ENCODE results near the gene GLS2.

DNA sequence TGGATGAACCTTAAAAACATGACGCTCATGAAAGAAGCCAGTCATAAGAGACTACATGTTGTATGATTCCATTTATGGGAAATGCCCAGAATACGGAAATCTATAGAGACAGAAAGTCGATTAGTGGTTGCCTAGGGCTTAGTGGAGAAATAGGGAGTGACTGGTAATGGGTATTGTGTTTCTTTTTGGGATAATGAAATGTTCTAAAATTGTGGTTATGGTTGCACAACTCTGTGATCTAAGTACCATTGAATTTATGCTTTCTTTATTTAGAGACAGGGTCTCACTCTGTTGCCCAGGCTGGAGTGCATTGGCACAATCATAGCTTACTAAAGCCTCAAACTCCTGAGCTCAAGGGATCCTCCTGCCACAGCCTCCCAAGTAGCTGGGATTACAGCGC, 41.7 kb upstream of the GLS2 start:
- TF ChIP-seq, protein P1, sequence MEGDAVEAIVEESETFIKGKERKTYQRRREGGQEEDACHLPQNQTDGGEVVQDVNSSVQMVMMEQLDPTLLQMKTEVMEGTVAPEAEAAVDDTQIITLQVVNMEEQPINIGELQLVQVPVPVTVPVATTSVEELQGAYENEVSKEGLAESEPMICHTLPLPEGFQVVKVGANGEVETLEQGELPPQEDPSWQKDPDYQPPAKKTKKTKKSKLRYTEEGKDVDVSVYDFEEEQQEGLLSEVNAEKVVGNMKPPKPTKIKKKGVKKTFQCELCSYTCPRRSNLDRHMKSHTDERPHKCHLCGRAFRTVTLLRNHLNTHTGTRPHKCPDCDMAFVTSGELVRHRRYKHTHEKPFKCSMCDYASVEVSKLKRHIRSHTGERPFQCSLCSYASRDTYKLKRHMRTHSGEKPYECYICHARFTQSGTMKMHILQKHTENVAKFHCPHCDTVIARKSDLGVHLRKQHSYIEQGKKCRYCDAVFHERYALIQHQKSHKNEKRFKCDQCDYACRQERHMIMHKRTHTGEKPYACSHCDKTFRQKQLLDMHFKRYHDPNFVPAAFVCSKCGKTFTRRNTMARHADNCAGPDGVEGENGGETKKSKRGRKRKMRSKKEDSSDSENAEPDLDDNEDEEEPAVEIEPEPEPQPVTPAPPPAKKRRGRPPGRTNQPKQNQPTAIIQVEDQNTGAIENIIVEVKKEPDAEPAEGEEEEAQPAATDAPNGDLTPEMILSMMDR (IDR thresholded peaks at IDR 0.05), result no peak
- TF ChIP-seq POLR2A (IDR thresholded peaks at IDR 0.05), result no peak
